GM23248 (cell line): Measurements from ENCODE around the gene RRAGB. TPM values are rescaled to one million over a fixed set of nuclear protein-coding genes. Genes with fewer than 3 reads are reported as not detected.
"Not testable (repeated sequence)": the region's sequence is repeated elsewhere in the genome, so short reads cannot be mapped to it uniquely, and the experiment has no call there.

Experiments
- DNase-seq: peaks from one replicate; pipeline ENCODE4 v3.0.0-alpha.2; 2015
- H2AFZ ChIP-seq: fragments of 200-600 bp; sonication (generic); 2 replicates; pipeline ENCODE4 v1.6.1; 2016; ENCODE audit warnings: antibody characterized with exemption
- H3F3A ChIP-seq: fragments of 200-600 bp; sonication (generic); 2 replicates; pipeline ENCODE4 v1.6.1; 2016; ENCODE audit warnings: mild to moderate bottlenecking, antibody characterized with exemption, mixed run types; ENCODE audit not compliant: insufficient read depth
- H3K27ac ChIP-seq: fragments of 200-600 bp; sonication (generic); 2 replicates; pipeline ENCODE4 v1.5.1; 2016; ENCODE audit warnings: mild to moderate bottlenecking
- H3K27me3 ChIP-seq: fragments of 200-600 bp; sonication (generic); replicated peaks from 2 replicates; pipeline ENCODE4 v1.6.1; 2016; ENCODE audit warnings: mild to moderate bottlenecking; ENCODE audit not compliant: insufficient read depth
- H3K36me3 ChIP-seq: fragments of 200-600 bp; sonication (generic); 2 replicates; pipeline ENCODE4 v1.6.1; 2016; ENCODE audit warnings: low read depth, mild to moderate bottlenecking
- H3K4me1 ChIP-seq: fragments of 200-600 bp; sonication (generic); 2 replicates; pipeline ENCODE4 v1.6.1; 2016; ENCODE audit warnings: mild to moderate bottlenecking; ENCODE audit not compliant: insufficient read depth
- H3K4me2 ChIP-seq: fragments of 200-600 bp; sonication (generic); one replicate; pipeline ENCODE4 v1.6.1; 2016; ENCODE audit warnings: mild to moderate bottlenecking; ENCODE audit not compliant: unreplicated experiment
- H3K4me3 ChIP-seq: fragments of 200-600 bp; sonication (generic); 2 replicates; pipeline ENCODE4 v1.5.1; 2016; ENCODE audit warnings: mild to moderate bottlenecking
- H3K79me2 ChIP-seq: fragments of 200-600 bp; sonication (generic); 2 replicates; pipeline ENCODE4 v1.6.1; 2016; ENCODE audit warnings: mild to moderate bottlenecking; ENCODE audit not compliant: insufficient read depth
- H3K9ac ChIP-seq: fragments of 200-600 bp; sonication (generic); 2 replicates; pipeline ENCODE4 v1.6.1; 2016; ENCODE audit warnings: mild to moderate bottlenecking
- H3K9me2 ChIP-seq: fragments of 200-600 bp; sonication (generic); 2 replicates; pipeline ENCODE4 v1.6.1; 2016; ENCODE audit warnings: mixed run types, mild to moderate bottlenecking, moderate library complexity; ENCODE audit not compliant: insufficient read depth
- H3K9me3 ChIP-seq: fragments of 200-600 bp; sonication (generic); one replicate; pipeline ENCODE4 v1.6.1; 2017; ENCODE audit warnings: low read depth
- H4K20me1 ChIP-seq: fragments of 200-600 bp; sonication (generic); 2 replicates; pipeline ENCODE4 v1.6.0; 2016; ENCODE audit not compliant: insufficient read depth
- EZH2 ChIP-seq: fragments of 200-600 bp; sonication (generic); IDR thresholded peaks from 2 replicates; pipeline ENCODE4 v1.6.1; 2018; ENCODE audit warnings: antibody characterized with exemption, mild to moderate bottlenecking; ENCODE audit not compliant: insufficient read depth, poor library complexity, severe bottlenecking
- EZH2phosphoT487 ChIP-seq: fragments of 200-600 bp; sonication (generic); IDR thresholded peaks from 2 replicates; pipeline ENCODE4 v1.6.1; 2018; ENCODE audit warnings: antibody characterized with exemption, moderate library complexity, mild to moderate bottlenecking, low read depth; ENCODE audit not compliant: insufficient read depth
- WGBS, 2 experiments: methylation state at CpG; one replicate each; pipeline ENCODE4 v1.1.6; 2015 to 2017; ENCODE audit warnings: low lambda C conversion rate in 2 of 2, low coverage in 1 of 2; ENCODE audit errors: missing lambda C conversion rate in 2 of 2; 5-methylcytosine and 5-hydroxymethylcytosine counted together
- in situ Hi-C: fragments of 300-500 bp; cut with MboI; formaldehyde crosslinking; loops from 2 replicates; pipeline ENCODE4 v1.15.0; 2020
- polyA plus RNA-seq: library from polyadenylated mRNA; unstranded; fragments of >200 nt; fragmentation: Nextera tagmentation; extraction: Ambion mirVana; gene quantifications from 2 replicates; pipeline ENCODE4 v1.2.1, GENCODE V29; 2016
- total RNA-seq: library from RNA; depleted of rRNA; stranded (reverse); fragments of >200 nt; shearing (Covaris generic); gene quantifications from 2 replicates; pipeline ENCODE4 v1.2.3, GENCODE V29; 2014

The RRAGB gene
- total and polyA plus RNA-seq, 2 experiments from 2014 or later: 19.0 to 21.3 TPM

- Histone ChIP-seq H3K27ac (no peak overlapping the region), H3K4me3 (no peak overlapping the region), H4K20me1 (no peaks in the 10 kb centered on the region), H3K9me3 (no peaks in the 10 kb centered on the region), H3K27me3 (no peaks in the 10 kb centered on the region), H3F3A (no peaks in the 10 kb centered on the region), H3K9ac (no peak overlapping the region), H3K79me2 (no peaks in the 10 kb centered on the region), H3K36me3 (no peaks in the 10 kb centered on the region; the same call in 1 of the 2 replicates), H2AFZ (no peak overlapping the region), H3K4me1 (no peaks in the 10 kb centered on the region), H3K9me2 (no peaks in the 10 kb centered on the region), H3K4me2 (no peak overlapping the region)
- in situ Hi-C loops: no loop called here
- TF ChIP-seq EZH2phosphoT487 (no peak), EZH2 (no peak)
- 92 to 93% methylated on average over 3 of the region's 3 CpGs for WGBS, 2 experiments
- DNase-seq: no peak
Observed at GRCh38 chrX:55754861-55755294, 37.3 kb downstream of the RRAGB start.

- TF ChIP-seq EZH2phosphoT487: no peak
- TF ChIP-seq EZH2: no peak
- Histone ChIP-seq H3K79me2 (no peaks in the 10 kb centered on the region), H3K4me1 (no peaks in the 10 kb centered on the region), H4K20me1 (no peaks in the 10 kb centered on the region), H3K36me3 (no peaks in the 10 kb centered on the region; the same call in 1 of the 2 replicates), H3K9me3 (no peaks in the 10 kb centered on the region), H3K4me2 (no peak overlapping the region), H3K4me3 (no peak overlapping the region), H2AFZ (no peak overlapping the region), H3K9ac (no peak overlapping the region), H3K27ac (no peak overlapping the region), H3K27me3 (no peaks in the 10 kb centered on the region), H3K9me2 (no peaks in the 10 kb centered on the region), H3F3A (no peaks in the 10 kb centered on the region)
- in situ Hi-C loops: no loop called here
- WGBS, 2 experiments: 98 to 100% methylated on average over 4 of the region's 4 CpGs
- DNase-seq: no peak
Observed at GRCh38 chrX:55758033-55758432, 40.5 kb downstream of the RRAGB start.

- no peaks in the 10 kb centered on the region for H3F3A ChIP-seq
- no peaks in the 10 kb centered on the region for H4K20me1 ChIP-seq
- no peak overlapping the region for H3K9ac ChIP-seq
- H3K27ac ChIP-seq: no peak overlapping the region
- no peaks in the 10 kb centered on the region for H3K9me3 ChIP-seq
- H3K27me3 ChIP-seq: no peaks in the 10 kb centered on the region
- no peaks in the 10 kb centered on the region; the same call in 1 of the 2 replicates for H3K36me3 ChIP-seq
- WGBS, 2 experiments: 100% methylated on average over 1 of the region's 1 CpG
- no peaks in the 10 kb centered on the region for H3K4me1 ChIP-seq
- H2AFZ ChIP-seq: no peak overlapping the region
- no peak overlapping the region for H3K4me2 ChIP-seq
- H3K79me2 ChIP-seq: no peaks in the 10 kb centered on the region
- no peak for DNase-seq
- no peak for TF ChIP-seq EZH2phosphoT487
- no peak for TF ChIP-seq EZH2
- no peaks in the 10 kb centered on the region for H3K9me2 ChIP-seq
- in situ Hi-C loops: no loop called here
- H3K4me3 ChIP-seq: no peak overlapping the region
Observed at GRCh38 chrX:55759478-55759877, 41.9 kb downstream of the RRAGB start.

- H2AFZ ChIP-seq: no peak overlapping the region
- H3K4me2 ChIP-seq: no peak overlapping the region
- H3K27ac ChIP-seq: no peak overlapping the region
- in situ Hi-C loops: no loop called here
- no peaks in the 10 kb centered on the region for H3K27me3 ChIP-seq
- no peaks in the 10 kb centered on the region for H3K9me2 ChIP-seq
- H3K4me3 ChIP-seq: no peak overlapping the region
- TF ChIP-seq EZH2phosphoT487 (no peak), EZH2 (no peak)
- H3K36me3 ChIP-seq: no peaks in the 10 kb centered on the region
- H3K9me3 ChIP-seq: no peaks in the 10 kb centered on the region
- H3F3A ChIP-seq: no peaks in the 10 kb centered on the region
- peak; percentile 5 for DNase-seq
- H3K9ac ChIP-seq: no peak overlapping the region
- H4K20me1 ChIP-seq: no peaks in the 10 kb centered on the region
- 27 to 47% methylated on average over 1 of the region's 1 CpG for whole genome bisulfite sequencing, 2 experiments
- no peaks in the 10 kb centered on the region for H3K79me2 ChIP-seq
- H3K4me1 ChIP-seq: 0 out of 2 replicates have a peak, but pooled peaks cover 3% of the 10 kb centered on the region
Observed at GRCh38 chrX:55767100-55767499, 49.6 kb downstream of the RRAGB start.

GRCh38 chrX:55774419-55774818 lies 56.9 kb downstream of the RRAGB start:
- H4K20me1 ChIP-seq, H3K4me2 ChIP-seq, H3K9ac ChIP-seq, H3K27ac ChIP-seq, H3K9me2 ChIP-seq, H3K27me3 ChIP-seq, H3K4me3 ChIP-seq, H3F3A ChIP-seq, H3K9me3 ChIP-seq, H3K79me2 ChIP-seq, H2AFZ ChIP-seq, H3K4me1 ChIP-seq, DNase-seq, in situ Hi-C loops, H3K36me3 ChIP-seq: not testable (repeated sequence)
- 53 to 71% methylated on average over 5 to 6 of the region's 6 CpGs for WGBS, 2 experiments
